Adrenal gland (tissue), 5 donors: ENCODE results near the gene JUP.

Source experiments
- POLR2A ChIP-seq, 2 donors: fragments of 450-650 bp; IDR thresholded peaks; one replicate each; pipeline ENCODE4 v1.6.1; 2017; ENCODE audit warnings: antibody characterized with exemption in 2 of 2, mild to moderate bottlenecking in 2 of 2, moderate library complexity in 1 of 2
- TF ChIP-seq, protein P1 (sequence below), 6 experiments: fragments of 450-650 bp in 4 of 6; fragments of 200-600 bp in 2 of 6; sonication (generic) in 1 of 6; IDR thresholded peaks; 1 replicate in 5 of 6; 2 replicates in 1 of 6; pipeline versions ENCODE4 v1.5.1 to v1.8.0; 2016 to 2021; ENCODE audit warnings: antibody characterized with exemption in 6 of 6, mild to moderate bottlenecking in 2 of 6, moderate library complexity in 1 of 6
- donor health status: DM: no; HTN: no; CAD: no.

DNA sequence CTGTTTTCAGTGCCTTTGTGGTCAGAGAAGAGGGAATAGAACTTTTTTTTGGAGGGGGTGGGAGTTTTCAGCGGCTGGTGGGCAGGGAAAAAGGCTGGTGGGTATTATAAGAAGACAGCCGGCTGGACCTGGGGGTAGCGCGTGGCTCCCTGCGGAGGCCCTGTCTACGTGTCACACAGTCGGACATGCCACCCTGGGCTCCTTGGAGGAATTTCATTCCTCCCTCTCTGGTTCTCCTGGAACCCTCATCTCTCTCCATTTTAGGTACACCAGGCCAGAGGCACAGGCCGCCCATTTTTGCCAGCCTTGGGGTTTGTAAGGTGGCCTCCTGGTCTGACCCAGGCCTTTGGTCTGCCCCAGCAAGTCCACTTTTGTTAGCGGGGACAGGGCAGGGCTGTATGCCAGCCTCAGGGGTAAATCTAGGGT, 27.2 kb upstream of the JUP start:
- TF ChIP-seq, protein P1, sequence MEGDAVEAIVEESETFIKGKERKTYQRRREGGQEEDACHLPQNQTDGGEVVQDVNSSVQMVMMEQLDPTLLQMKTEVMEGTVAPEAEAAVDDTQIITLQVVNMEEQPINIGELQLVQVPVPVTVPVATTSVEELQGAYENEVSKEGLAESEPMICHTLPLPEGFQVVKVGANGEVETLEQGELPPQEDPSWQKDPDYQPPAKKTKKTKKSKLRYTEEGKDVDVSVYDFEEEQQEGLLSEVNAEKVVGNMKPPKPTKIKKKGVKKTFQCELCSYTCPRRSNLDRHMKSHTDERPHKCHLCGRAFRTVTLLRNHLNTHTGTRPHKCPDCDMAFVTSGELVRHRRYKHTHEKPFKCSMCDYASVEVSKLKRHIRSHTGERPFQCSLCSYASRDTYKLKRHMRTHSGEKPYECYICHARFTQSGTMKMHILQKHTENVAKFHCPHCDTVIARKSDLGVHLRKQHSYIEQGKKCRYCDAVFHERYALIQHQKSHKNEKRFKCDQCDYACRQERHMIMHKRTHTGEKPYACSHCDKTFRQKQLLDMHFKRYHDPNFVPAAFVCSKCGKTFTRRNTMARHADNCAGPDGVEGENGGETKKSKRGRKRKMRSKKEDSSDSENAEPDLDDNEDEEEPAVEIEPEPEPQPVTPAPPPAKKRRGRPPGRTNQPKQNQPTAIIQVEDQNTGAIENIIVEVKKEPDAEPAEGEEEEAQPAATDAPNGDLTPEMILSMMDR (IDR thresholded peaks at IDR 0.05) = no peak
- TF ChIP-seq POLR2A (IDR thresholded peaks at IDR 0.05) = no peak
